ENCODE data around the gene UPB1. TPM values are rescaled to one million over a fixed set of nuclear protein-coding genes. Genes with fewer than 3 reads are reported as not detected.

UPB1 gene
- total and polyA plus RNA-seq, 2 experiments from 2014 or later: 0.13 TPM; not detected in 1

GRCh38 chr22:24532075-24532474 is 36.9 kb downstream of the UPB1 start:
- H3K36me3 Mint-ChIP-seq (ENCODE audit: low read depth): no peaks in the 10 kb centered on the region
- Histone ChIP-seq H3K79me2 (replicated peaks; ENCODE audit: insufficient read depth) (no peaks in the 10 kb centered on the region), H4K20me1 (replicated peaks; ENCODE audit: insufficient read depth) (no peaks in the 10 kb centered on the region), H3K27me3 (ENCODE audit: insufficient read depth) (no peaks in the 10 kb centered on the region), H2AFZ (no peak overlapping the region), H3K4me2 (no peak overlapping the region), H3K4me1 (ENCODE audit: insufficient read depth) (no peaks in the 10 kb centered on the region), H3K36me3 (ENCODE audit: insufficient read depth) (no peaks in the 10 kb centered on the region), H3K4me3 (no peak overlapping the region), H3K27ac (ENCODE audit: low read depth) (no peak overlapping the region), H3F3A (replicated peaks; ENCODE audit: low read depth) (no peaks in the 10 kb centered on the region), H3K9me2 (ENCODE audit: insufficient read depth) (peaks cover 4% of the 10 kb centered on the region; the same call in 1 of the 2 replicates)
- no peaks in the 10 kb centered on the region for H3K27me3 Mint-ChIP-seq (ENCODE audit: insufficient read depth, low read depth, poor library complexity)
- TF ChIP-seq EZH2phosphoT487 (IDR thresholded peaks at IDR 0.05; ENCODE audit: unreplicated experiment) (no peak), EZH2 (IDR thresholded peaks at IDR 0.05; ENCODE audit: low read depth, unreplicated experiment) (no peak), REST (IDR thresholded peaks at IDR 0.05; ENCODE audit: unreplicated experiment) (no peak), STAT1 (IDR thresholded peaks at IDR 0.05; ENCODE audit: unreplicated experiment) (no peak), NANOG (IDR thresholded peaks at IDR 0.05; ENCODE audit: borderline replicate concordance) (no peak), CREB1 (CRISPR knock-in tag; IDR thresholded peaks at IDR 0.05; ENCODE audit: low read depth) (no peak), ZNF114 (CRISPR knock-in tag; IDR thresholded peaks at IDR 0.05) (no peak), CTCF (conservative IDR thresholded peaks at IDR 0.05; ENCODE audit: low read depth in 2 of 2) (no peak), JUNB (IDR thresholded peaks at IDR 0.05; ENCODE audit: unreplicated experiment) (no peak), ZNF331 (CRISPR knock-in tag; IDR thresholded peaks at IDR 0.05; ENCODE audit: low read depth) (no peak), POLR2AphosphoS5 (IDR thresholded peaks at IDR 0.05; ENCODE audit: low read depth) (no peak)
- TF ChIP-seq, protein P1, sequence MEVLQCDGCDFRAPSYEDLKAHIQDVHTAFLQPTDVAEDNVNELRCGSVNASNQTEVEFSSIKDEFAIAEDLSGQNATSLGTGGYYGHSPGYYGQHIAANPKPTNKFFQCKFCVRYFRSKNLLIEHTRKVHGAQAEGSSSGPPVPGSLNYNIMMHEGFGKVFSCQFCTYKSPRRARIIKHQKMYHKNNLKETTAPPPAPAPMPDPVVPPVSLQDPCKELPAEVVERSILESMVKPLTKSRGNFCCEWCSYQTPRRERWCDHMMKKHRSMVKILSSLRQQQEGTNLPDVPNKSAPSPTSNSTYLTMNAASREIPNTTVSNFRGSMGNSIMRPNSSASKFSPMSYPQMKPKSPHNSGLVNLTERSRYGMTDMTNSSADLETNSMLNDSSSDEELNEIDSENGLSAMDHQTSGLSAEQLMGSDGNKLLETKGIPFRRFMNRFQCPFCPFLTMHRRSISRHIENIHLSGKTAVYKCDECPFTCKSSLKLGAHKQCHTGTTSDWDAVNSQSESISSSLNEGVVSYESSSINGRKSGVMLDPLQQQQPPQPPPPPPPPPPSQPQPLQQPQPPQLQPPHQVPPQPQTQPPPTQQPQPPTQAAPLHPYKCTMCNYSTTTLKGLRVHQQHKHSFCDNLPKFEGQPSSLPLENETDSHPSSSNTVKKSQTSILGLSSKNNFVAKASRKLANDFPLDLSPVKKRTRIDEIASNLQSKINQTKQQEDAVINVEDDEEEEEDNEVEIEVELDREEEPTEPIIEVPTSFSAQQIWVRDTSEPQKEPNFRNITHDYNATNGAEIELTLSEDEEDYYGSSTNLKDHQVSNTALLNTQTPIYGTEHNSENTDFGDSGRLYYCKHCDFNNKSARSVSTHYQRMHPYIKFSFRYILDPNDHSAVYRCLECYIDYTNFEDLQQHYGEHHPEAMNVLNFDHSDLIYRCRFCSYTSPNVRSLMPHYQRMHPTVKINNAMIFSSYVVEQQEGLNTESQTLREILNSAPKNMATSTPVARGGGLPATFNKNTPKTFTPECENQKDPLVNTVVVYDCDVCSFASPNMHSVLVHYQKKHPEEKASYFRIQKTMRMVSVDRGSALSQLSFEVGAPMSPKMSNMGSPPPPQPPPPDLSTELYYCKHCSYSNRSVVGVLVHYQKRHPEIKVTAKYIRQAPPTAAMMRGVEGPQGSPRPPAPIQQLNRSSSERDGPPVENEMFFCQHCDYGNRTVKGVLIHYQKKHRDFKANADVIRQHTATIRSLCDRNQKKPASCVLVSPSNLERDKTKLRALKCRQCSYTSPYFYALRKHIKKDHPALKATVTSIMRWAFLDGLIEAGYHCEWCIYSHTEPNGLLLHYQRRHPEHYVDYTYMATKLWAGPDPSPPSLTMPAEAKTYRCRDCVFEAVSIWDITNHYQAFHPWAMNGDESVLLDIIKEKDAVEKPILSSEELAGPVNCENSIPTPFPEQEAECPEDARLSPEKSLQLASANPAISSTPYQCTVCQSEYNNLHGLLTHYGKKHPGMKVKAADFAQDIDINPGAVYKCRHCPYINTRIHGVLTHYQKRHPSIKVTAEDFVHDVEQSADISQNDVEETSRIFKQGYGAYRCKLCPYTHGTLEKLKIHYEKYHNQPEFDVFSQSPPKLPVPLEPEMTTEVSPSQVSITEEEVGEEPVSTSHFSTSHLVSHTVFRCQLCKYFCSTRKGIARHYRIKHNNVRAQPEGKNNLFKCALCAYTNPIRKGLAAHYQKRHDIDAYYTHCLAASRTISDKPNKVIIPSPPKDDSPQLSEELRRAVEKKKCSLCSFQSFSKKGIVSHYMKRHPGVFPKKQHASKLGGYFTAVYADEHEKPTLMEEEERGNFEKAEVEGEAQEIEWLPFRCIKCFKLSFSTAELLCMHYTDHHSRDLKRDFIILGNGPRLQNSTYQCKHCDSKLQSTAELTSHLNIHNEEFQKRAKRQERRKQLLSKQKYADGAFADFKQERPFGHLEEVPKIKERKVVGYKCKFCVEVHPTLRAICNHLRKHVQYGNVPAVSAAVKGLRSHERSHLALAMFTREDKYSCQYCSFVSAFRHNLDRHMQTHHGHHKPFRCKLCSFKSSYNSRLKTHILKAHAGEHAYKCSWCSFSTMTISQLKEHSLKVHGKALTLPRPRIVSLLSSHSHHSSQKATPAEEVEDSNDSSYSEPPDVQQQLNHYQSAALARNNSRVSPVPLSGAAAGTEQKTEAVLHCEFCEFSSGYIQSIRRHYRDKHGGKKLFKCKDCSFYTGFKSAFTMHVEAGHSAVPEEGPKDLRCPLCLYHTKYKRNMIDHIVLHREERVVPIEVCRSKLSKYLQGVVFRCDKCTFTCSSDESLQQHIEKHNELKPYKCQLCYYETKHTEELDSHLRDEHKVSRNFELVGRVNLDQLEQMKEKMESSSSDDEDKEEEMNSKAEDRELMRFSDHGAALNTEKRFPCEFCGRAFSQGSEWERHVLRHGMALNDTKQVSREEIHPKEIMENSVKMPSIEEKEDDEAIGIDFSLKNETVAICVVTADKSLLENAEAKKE (CRISPR knock-in tag; IDR thresholded peaks at IDR 0.05): no peak
- ATAC-seq (no peak), DNase-seq (ENCODE audit: low spot score) (no peak)
- H3K27ac Mint-ChIP-seq: no peak overlapping the region
- no peaks in the 10 kb centered on the region for H3K9me3 Mint-ChIP-seq
- no peaks in the 10 kb centered on the region for H3K4me1 Mint-ChIP-seq
- H3K4me3 Mint-ChIP-seq: no peak overlapping the region
